GM23338 (cell line): ENCODE measurements around the gene PLXND1. TPM values are rescaled to one million over a fixed set of nuclear protein-coding genes. Genes with fewer than 3 reads are reported as not detected.

Source experiments
- ATAC-seq: fragments of 200-7000 bp; cut with Tn5 transposase; 3 replicates; pipeline ENCODE4 v1.9.1; 2020
- DNase-seq: peaks from one replicate; pipeline ENCODE4 v3.0.0-alpha.2; 2015; ENCODE audit warnings: low spot score
- H2AFZ ChIP-seq: fragments of 200-600 bp; sonication (generic); 2 replicates; pipeline ENCODE4 v1.8.0; 2016; ENCODE audit warnings: antibody characterized with exemption, mild to moderate bottlenecking, moderate library complexity
- H3F3A ChIP-seq: fragments of 200-600 bp; sonication (generic); replicated peaks from 2 replicates; pipeline ENCODE4 v1.8.0; 2017; ENCODE audit warnings: antibody characterized with exemption, mixed run types, low read depth
- H3K27ac ChIP-seq: fragments of 200-600 bp; sonication (generic); 2 replicates; pipeline ENCODE4 v1.6.1; 2016; ENCODE audit warnings: low read depth
- H3K27me3 ChIP-seq: fragments of 200-600 bp; sonication (generic); 2 replicates; pipeline ENCODE4 v1.8.0; 2016; ENCODE audit warnings: mild to moderate bottlenecking, mixed run types, moderate library complexity; ENCODE audit not compliant: insufficient read depth
- H3K36me3 ChIP-seq: fragments of 200-600 bp; sonication (generic); 2 replicates; pipeline ENCODE4 v1.8.0; 2016; ENCODE audit warnings: mild to moderate bottlenecking; ENCODE audit not compliant: insufficient read depth
- H3K4me1 ChIP-seq: fragments of 200-600 bp; sonication (generic); 2 replicates; pipeline ENCODE4 v1.8.0; 2016; ENCODE audit warnings: mild to moderate bottlenecking, moderate library complexity; ENCODE audit not compliant: insufficient read depth
- H3K4me2 ChIP-seq: fragments of 200-600 bp; sonication (generic); 2 replicates; pipeline ENCODE4 v1.7.1; 2017; ENCODE audit warnings: mixed run types
- H3K4me3 ChIP-seq: fragments of 200-600 bp; sonication (generic); 2 replicates; pipeline ENCODE4 v1.6.1; 2016; ENCODE audit warnings: mixed run types
- H3K79me2 ChIP-seq: fragments of 200-600 bp; sonication (generic); replicated peaks from 2 replicates; pipeline ENCODE4 v1.8.0; 2017; ENCODE audit warnings: mild to moderate bottlenecking; ENCODE audit not compliant: insufficient read depth
- H3K9me2 ChIP-seq: fragments of 200-600 bp; sonication (generic); 2 replicates; pipeline ENCODE4 v1.8.0; 2017; ENCODE audit not compliant: insufficient read depth
- H4K20me1 ChIP-seq: fragments of 200-600 bp; sonication (generic); replicated peaks from 2 replicates; pipeline ENCODE4 v1.8.0; 2017; ENCODE audit warnings: mild to moderate bottlenecking; ENCODE audit not compliant: insufficient read depth
- H3K27ac Mint-ChIP-seq: 2 replicates; pipeline ENCODE4 v1.8.0; 2020; ENCODE audit warnings: inconsistent platforms, mild to moderate bottlenecking, moderate library complexity, mixed read lengths
- H3K27me3 Mint-ChIP-seq: 3 replicates; pipeline ENCODE4 v1.8.0; 2022; ENCODE audit warnings: low read depth, mild to moderate bottlenecking, moderate library complexity, mixed read lengths, inconsistent platforms; ENCODE audit not compliant: insufficient read depth, poor library complexity
- H3K36me3 Mint-ChIP-seq: 3 replicates; pipeline ENCODE4 v1.8.0; 2021; ENCODE audit warnings: low read depth, mild to moderate bottlenecking, inconsistent platforms, moderate library complexity, mixed read lengths
- H3K4me1 Mint-ChIP-seq: 3 replicates; pipeline ENCODE4 v1.8.0; 2020; ENCODE audit warnings: mild to moderate bottlenecking, inconsistent platforms, mixed read lengths
- H3K4me3 Mint-ChIP-seq: 3 replicates; pipeline ENCODE4 v1.8.0; 2021; ENCODE audit warnings: moderate library complexity, mild to moderate bottlenecking, inconsistent platforms, mixed read lengths
- H3K9me3 Mint-ChIP-seq: 3 replicates; pipeline ENCODE4 v1.8.0; 2020; ENCODE audit warnings: moderate library complexity, mild to moderate bottlenecking, inconsistent platforms, mixed read lengths
- CREB1 ChIP-seq: fragments of 250-450 bp; sonication (Bioruptor Pico); IDR thresholded peaks from 2 replicates; pipeline ENCODE4 v1.5.0; 2020; ENCODE audit warnings: low read depth, mild to moderate bottlenecking, moderate library complexity
- ETS1 ChIP-seq: IDR thresholded peaks from 2 replicates; pipeline ENCODE4 v1.6.1; 2016; ENCODE audit warnings: antibody characterized with exemption
- EZH2 ChIP-seq: fragments of 200-600 bp; sonication (generic); IDR thresholded peaks from one replicate; pipeline ENCODE4 v1.8.0; 2017; ENCODE audit warnings: antibody characterized with exemption, mild to moderate bottlenecking, low read depth; ENCODE audit not compliant: unreplicated experiment
- EZH2phosphoT487 ChIP-seq: fragments of 200-600 bp; sonication (generic); IDR thresholded peaks from one replicate; pipeline ENCODE4 v1.8.1; 2018; ENCODE audit warnings: antibody characterized with exemption; ENCODE audit not compliant: unreplicated experiment
- JUNB ChIP-seq: IDR thresholded peaks from one replicate; pipeline ENCODE4 v1.6.1; 2016; ENCODE audit warnings: antibody characterized with exemption; ENCODE audit not compliant: unreplicated experiment
- NANOG ChIP-seq: IDR thresholded peaks from 2 replicates; pipeline ENCODE4 v1.6.1; 2016; ENCODE audit warnings: antibody characterized with exemption, borderline replicate concordance
- POLR2AphosphoS5 ChIP-seq: IDR thresholded peaks from 2 replicates; pipeline ENCODE4 v1.6.1; 2016; ENCODE audit warnings: antibody characterized with exemption, low read depth
- ZNF114 ChIP-seq: fragments of 250-450 bp; sonication (Bioruptor Pico); IDR thresholded peaks from 2 replicates; pipeline ENCODE4 v1.5.0; 2020; ENCODE audit warnings: mild to moderate bottlenecking, moderate library complexity
- ZNF331 ChIP-seq: fragments of 250-450 bp; sonication (Bioruptor Pico); IDR thresholded peaks from 2 replicates; pipeline ENCODE4 v1.5.0; 2020; ENCODE audit warnings: low read depth, mild to moderate bottlenecking, moderate library complexity
- polyA plus RNA-seq: library from polyadenylated mRNA; unstranded; fragments of >200 nt; fragmentation: Nextera tagmentation; extraction: Ambion mirVana; gene quantifications from 2 replicates; pipeline ENCODE4 v1.2.1, GENCODE V29; 2016
- total RNA-seq: library from RNA; depleted of rRNA; stranded (reverse); fragments of >200 nt; shearing (Covaris generic); gene quantifications from 2 replicates; pipeline ENCODE4 v1.2.3, GENCODE V29; 2014
- TF ChIP-seq, protein P1 (sequence below), 2 experiments: fragments of 200-600 bp in 1 of 2; sonication (generic) in 1 of 2; conservative IDR thresholded peaks; 2 replicates each; pipeline versions ENCODE4 v1.5.1 to v1.6.1; 2016 to 2017; ENCODE audit warnings: antibody characterized with exemption in 2 of 2, low read depth in 2 of 2, mild to moderate bottlenecking in 2 of 2, moderate library complexity in 1 of 2

PLXND1 gene
- total and polyA plus RNA-seq, 2 experiments from 2014 or later = 13.3 to 60.4 TPM

- Histone ChIP-seq H3F3A (peaks cover 20% of the 10 kb centered on the region; the same call in 1 of the 2 replicates), H3K27me3 (no peaks in the 10 kb centered on the region), H3K36me3 (no peaks in the 10 kb centered on the region), H3K9me2 (no peaks in the 10 kb centered on the region), H3K27ac (no peak overlapping the region), H3K79me2 (no peaks in the 10 kb centered on the region), H4K20me1 (no peaks in the 10 kb centered on the region), H3K4me1 (peaks cover 48% of the 10 kb centered on the region), H3K4me2 (no peak overlapping the region), H3K4me3 (no peak overlapping the region), H2AFZ (no peak overlapping the region)
- H3K4me1 Mint-ChIP-seq = peaks cover 48% of the 10 kb centered on the region
- ATAC-seq (no peak), DNase-seq (no peak)
- H3K27ac Mint-ChIP-seq = peak overlapping the region; percentile 9; the same call in 1 of the 2 replicates
- TF ChIP-seq, protein P1, sequence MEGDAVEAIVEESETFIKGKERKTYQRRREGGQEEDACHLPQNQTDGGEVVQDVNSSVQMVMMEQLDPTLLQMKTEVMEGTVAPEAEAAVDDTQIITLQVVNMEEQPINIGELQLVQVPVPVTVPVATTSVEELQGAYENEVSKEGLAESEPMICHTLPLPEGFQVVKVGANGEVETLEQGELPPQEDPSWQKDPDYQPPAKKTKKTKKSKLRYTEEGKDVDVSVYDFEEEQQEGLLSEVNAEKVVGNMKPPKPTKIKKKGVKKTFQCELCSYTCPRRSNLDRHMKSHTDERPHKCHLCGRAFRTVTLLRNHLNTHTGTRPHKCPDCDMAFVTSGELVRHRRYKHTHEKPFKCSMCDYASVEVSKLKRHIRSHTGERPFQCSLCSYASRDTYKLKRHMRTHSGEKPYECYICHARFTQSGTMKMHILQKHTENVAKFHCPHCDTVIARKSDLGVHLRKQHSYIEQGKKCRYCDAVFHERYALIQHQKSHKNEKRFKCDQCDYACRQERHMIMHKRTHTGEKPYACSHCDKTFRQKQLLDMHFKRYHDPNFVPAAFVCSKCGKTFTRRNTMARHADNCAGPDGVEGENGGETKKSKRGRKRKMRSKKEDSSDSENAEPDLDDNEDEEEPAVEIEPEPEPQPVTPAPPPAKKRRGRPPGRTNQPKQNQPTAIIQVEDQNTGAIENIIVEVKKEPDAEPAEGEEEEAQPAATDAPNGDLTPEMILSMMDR (conservative IDR thresholded peaks at IDR 0.05; ENCODE audit: low read depth in 2 of 2) = no peak
- no peak for TF ChIP-seq ZNF331
- TF ChIP-seq NANOG = no peak
- TF ChIP-seq ZNF114 = no peak
- TF ChIP-seq CREB1 (CRISPR knock-in tag) = no peak
- no peak overlapping the region for H3K4me3 Mint-ChIP-seq
- no peaks in the 10 kb centered on the region; the same call in 2 of the 3 replicates for H3K36me3 Mint-ChIP-seq
- H3K9me3 Mint-ChIP-seq = no peaks in the 10 kb centered on the region
- H3K27me3 Mint-ChIP-seq = peaks cover 20% of the 10 kb centered on the region
Observed at GRCh38 chr3:129590215-129590614, 16.3 kb downstream of the PLXND1 start.

- no peaks in the 10 kb centered on the region for H3K27me3 ChIP-seq
- no peak overlapping the region for H3K4me2 ChIP-seq
- no peaks in the 10 kb centered on the region for H3K79me2 ChIP-seq
- ATAC-seq = no peak
- H3K4me3 ChIP-seq = no peak overlapping the region
- Mint-ChIP-seq H3K36me3 (no peaks in the 10 kb centered on the region; the same call in 2 of the 3 replicates), H3K9me3 (no peaks in the 10 kb centered on the region), H3K27ac (peak overlapping the region; percentile 50; the same call in 1 of the 2 replicates), H3K4me3 (no peak overlapping the region; the same call in 2 of the 3 replicates), H3K27me3 (peaks cover 12% of the 10 kb centered on the region), H3K4me1 (peaks cover 27% of the 10 kb centered on the region)
- H2AFZ ChIP-seq = no peak overlapping the region
- H3K27ac ChIP-seq = no peak overlapping the region
- H3F3A ChIP-seq = 0 out of 2 replicates have a peak, but pooled peaks cover 3% of the 10 kb centered on the region
- H3K36me3 ChIP-seq = no peaks in the 10 kb centered on the region
- H3K4me1 ChIP-seq = peaks cover 28% of the 10 kb centered on the region
- no peaks in the 10 kb centered on the region for H4K20me1 ChIP-seq
- TF ChIP-seq ETS1 (no peak), EZH2 (no peak), CREB1 (CRISPR knock-in tag) (no peak), JUNB (no peak), NANOG (no peak), POLR2AphosphoS5 (no peak), EZH2phosphoT487 (no peak)
- no peaks in the 10 kb centered on the region for H3K9me2 ChIP-seq
- DNase-seq = no peak
Observed at GRCh38 chr3:129587566-129588210, 18.8 kb downstream of the PLXND1 start.
